HEK293 (cell line): ENCODE data around the gene PIP5K1B.

ENCODE experiments used
- CTCF ChIA-PET: fragments of 350-600 bp; formaldehyde crosslinking; extraction: SDS; loops from one replicate; lab custom pipeline; 2021; ENCODE audit warnings: antibody characterized with exemption; lab: Yijun Ruan, JAX
- POLR2A ChIA-PET: fragments of 300-600 bp; formaldehyde crosslinking; extraction: SDS; loops from one replicate; lab custom pipeline; 2020; ENCODE audit warnings: antibody characterized with exemption, inconsistent platforms; lab: Yijun Ruan, JAX
- H3K27ac ChIP-seq: fragments of 200-500 bp; sonication (Bioruptor generic); 2 replicates; pipeline ENCODE4 v1.5.1; 2014; ENCODE audit warnings: low read depth, low read length, control low read depth, inconsistent platforms; ENCODE audit errors: extremely low read depth
- H3K36me3 ChIP-seq, 2 experiments: fragments of 200-500 bp in 1 of 2; sonication (Bioruptor generic) in 1 of 2; 1 replicate in 1 of 2; 2 replicates in 1 of 2; pipeline ENCODE4 v1.5.1; 2014 to 2017; ENCODE audit warnings: inconsistent platforms in 2 of 2, low read length in 2 of 2; ENCODE audit not compliant: control insufficient read depth in 2 of 2, insufficient read depth in 1 of 2
- H3K4me1 ChIP-seq: fragments of 200-500 bp; sonication (Bioruptor generic); 2 replicates; pipeline ENCODE4 v1.5.1; 2014; ENCODE audit warnings: mild to moderate bottlenecking, low read length, inconsistent platforms; ENCODE audit not compliant: control insufficient read depth, insufficient read depth
- H3K4me3 ChIP-seq: 2 replicates; pipeline ENCODE4 v1.5.1; 2011; ENCODE audit warnings: low read depth, mild to moderate bottlenecking, control low read depth, low read length, moderate library complexity
- H3K9me3 ChIP-seq: fragments of 200-500 bp; sonication (Bioruptor generic); 2 replicates; pipeline ENCODE4 v1.5.1; 2014; ENCODE audit warnings: low read depth, low read length, inconsistent platforms; ENCODE audit not compliant: control insufficient read depth, insufficient read depth
- EGR2 ChIP-seq: fragments of 450-650 bp; formaldehyde crosslinking; IDR thresholded peaks from 2 replicates; pipeline ENCODE4 v1.5.1; 2016; ENCODE audit warnings: low read depth, missing biosample characterization, missing genetic modification characterization
- GFI1B ChIP-seq: fragments of 450-650 bp; formaldehyde crosslinking; IDR thresholded peaks from 2 replicates; pipeline ENCODE4 v1.5.1; 2016; ENCODE audit warnings: missing biosample characterization, missing genetic modification characterization
- GLI4 ChIP-seq: fragments of 450-650 bp; formaldehyde crosslinking; IDR thresholded peaks from 2 replicates; pipeline ENCODE4 v1.5.1; 2016; ENCODE audit warnings: missing biosample characterization, missing genetic modification characterization
- GLIS2 ChIP-seq: fragments of 450-650 bp; formaldehyde crosslinking; IDR thresholded peaks from 2 replicates; pipeline ENCODE4 v1.5.1; 2016; ENCODE audit warnings: missing biosample characterization, missing genetic modification characterization
- IKZF3 ChIP-seq: fragments of 450-650 bp; IDR thresholded peaks from 2 replicates; pipeline ENCODE4 v1.5.0; 2018; ENCODE audit warnings: missing biosample characterization, mild to moderate bottlenecking, missing genetic modification characterization, moderate library complexity
- KLF10 ChIP-seq: fragments of 450-650 bp; IDR thresholded peaks from 2 replicates; pipeline ENCODE4 v1.5.1; 2018; ENCODE audit warnings: missing biosample characterization, mild to moderate bottlenecking, missing genetic modification characterization
- PRDM4 ChIP-seq: fragments of 450-650 bp; formaldehyde crosslinking; IDR thresholded peaks from 2 replicates; pipeline ENCODE4 v1.5.1; 2017; ENCODE audit warnings: missing biosample characterization, missing genetic modification characterization
- SCRT2 ChIP-seq: fragments of 450-650 bp; formaldehyde crosslinking; IDR thresholded peaks from 2 replicates; pipeline ENCODE4 v1.5.1; 2016; ENCODE audit warnings: missing biosample characterization, missing genetic modification characterization
- ZBTB21 ChIP-seq: fragments of 450-650 bp; formaldehyde crosslinking; IDR thresholded peaks from 2 replicates; pipeline ENCODE4 v1.5.1; 2017; ENCODE audit warnings: missing biosample characterization, missing genetic modification characterization
- ZNF114 ChIP-seq: fragments of 450-650 bp; formaldehyde crosslinking; IDR thresholded peaks from 2 replicates; pipeline ENCODE4 v1.5.0; 2017; ENCODE audit warnings: missing biosample characterization, missing genetic modification characterization
- ZNF138 ChIP-seq: fragments of 450-650 bp; formaldehyde crosslinking; IDR thresholded peaks from 2 replicates; pipeline ENCODE4 v1.5.1; 2016; ENCODE audit warnings: missing biosample characterization, missing genetic modification characterization, borderline replicate concordance
- ZNF157 ChIP-seq: fragments of 450-650 bp; formaldehyde crosslinking; IDR thresholded peaks from 2 replicates; pipeline ENCODE4 v1.5.1; 2016; ENCODE audit warnings: missing biosample characterization, missing genetic modification characterization
- ZNF174 ChIP-seq: fragments of 450-650 bp; formaldehyde crosslinking; IDR thresholded peaks from 2 replicates; pipeline ENCODE4 v1.5.0; 2017; ENCODE audit warnings: missing biosample characterization, mild to moderate bottlenecking, missing genetic modification characterization
- ZNF19 ChIP-seq: fragments of 450-650 bp; formaldehyde crosslinking; IDR thresholded peaks from 2 replicates; pipeline ENCODE4; 2016; ENCODE audit warnings: missing biosample characterization, missing genetic modification characterization, low read depth
- ZNF23 ChIP-seq: fragments of 450-650 bp; formaldehyde crosslinking; IDR thresholded peaks from 2 replicates; pipeline ENCODE4 v1.5.1; 2016; ENCODE audit warnings: missing biosample characterization, missing genetic modification characterization, borderline replicate concordance
- ZNF266 ChIP-seq: fragments of 450-650 bp; formaldehyde crosslinking; IDR thresholded peaks from 2 replicates; pipeline ENCODE4 v1.5.1; 2016; ENCODE audit warnings: missing biosample characterization, missing genetic modification characterization, low read depth
- ZNF280D ChIP-seq: fragments of 450-650 bp; formaldehyde crosslinking; IDR thresholded peaks from 2 replicates; pipeline ENCODE4 v1.5.1; 2016; ENCODE audit warnings: missing biosample characterization, missing genetic modification characterization
- ZNF302 ChIP-seq: fragments of 450-650 bp; formaldehyde crosslinking; IDR thresholded peaks from 2 replicates; pipeline ENCODE4 v1.5.1; 2016; ENCODE audit warnings: missing biosample characterization, missing genetic modification characterization, low read depth
- ZNF366 ChIP-seq: fragments of 450-650 bp; formaldehyde crosslinking; conservative IDR thresholded peaks from 2 replicates; pipeline ENCODE4 v1.5.1; 2016; ENCODE audit warnings: missing biosample characterization, missing genetic modification characterization
- ZNF404 ChIP-seq: fragments of 450-650 bp; formaldehyde crosslinking; IDR thresholded peaks from 2 replicates; pipeline ENCODE4 v1.5.1; 2017; ENCODE audit warnings: missing biosample characterization, missing genetic modification characterization
- ZNF433 ChIP-seq: fragments of 450-650 bp; formaldehyde crosslinking; IDR thresholded peaks from 2 replicates; pipeline ENCODE4 v1.5.1; 2016; ENCODE audit warnings: missing biosample characterization, missing genetic modification characterization, low read depth
- ZNF521 ChIP-seq: fragments of 450-650 bp; formaldehyde crosslinking; IDR thresholded peaks from 2 replicates; pipeline ENCODE4 v1.5.1; 2017; ENCODE audit warnings: missing biosample characterization, mild to moderate bottlenecking, missing genetic modification characterization
- ZNF596 ChIP-seq: fragments of 450-650 bp; IDR thresholded peaks from 2 replicates; pipeline ENCODE4 v1.5.0; 2018; ENCODE audit warnings: missing biosample characterization, mild to moderate bottlenecking, missing genetic modification characterization, moderate library complexity
- ZNF600 ChIP-seq: fragments of 450-650 bp; formaldehyde crosslinking; IDR thresholded peaks from 2 replicates; pipeline ENCODE4 v1.5.1; 2016; ENCODE audit warnings: missing biosample characterization, missing genetic modification characterization
- ZNF610 ChIP-seq: fragments of 450-650 bp; formaldehyde crosslinking; IDR thresholded peaks from 2 replicates; pipeline ENCODE4 v1.5.1; 2016; ENCODE audit warnings: missing biosample characterization, missing genetic modification characterization, borderline replicate concordance
- ZNF621 ChIP-seq: fragments of 450-650 bp; formaldehyde crosslinking; IDR thresholded peaks from 2 replicates; pipeline ENCODE4 v1.5.1; 2017; ENCODE audit warnings: missing biosample characterization, missing genetic modification characterization
- ZNF830 ChIP-seq: fragments of 450-650 bp; IDR thresholded peaks from 2 replicates; pipeline ENCODE4 v1.5.0; 2018; ENCODE audit warnings: missing biosample characterization, missing genetic modification characterization, low read depth, mild to moderate bottlenecking, moderate library complexity
- ZNF837 ChIP-seq: fragments of 450-650 bp; formaldehyde crosslinking; IDR thresholded peaks from 2 replicates; pipeline ENCODE4 v1.5.1; 2016; ENCODE audit warnings: missing biosample characterization, missing genetic modification characterization
- TF ChIP-seq, protein P1 (sequence below): IDR thresholded peaks from 2 replicates; pipeline ENCODE4 v1.6.1; 2011; ENCODE audit warnings: mild to moderate bottlenecking, low read depth, low read length, borderline replicate concordance
- TF ChIP-seq, protein P2 (sequence below): fragments of 450-650 bp; formaldehyde crosslinking; IDR thresholded peaks from 2 replicates; pipeline ENCODE4 v1.5.1; 2016; ENCODE audit warnings: missing biosample characterization, missing genetic modification characterization

The PIP5K1B gene

GRCh38 chr9:68778635-68779034 lies 73.6 kb downstream of the PIP5K1B start (continued):
- TF ChIP-seq EGR2 (tag by site-specific recombination) (no peak), ZNF596 (tag by site-specific recombination) (no peak), ZNF138 (tag by site-specific recombination) (no peak), ZNF23 (tag by site-specific recombination) (no peak)

DNA sequence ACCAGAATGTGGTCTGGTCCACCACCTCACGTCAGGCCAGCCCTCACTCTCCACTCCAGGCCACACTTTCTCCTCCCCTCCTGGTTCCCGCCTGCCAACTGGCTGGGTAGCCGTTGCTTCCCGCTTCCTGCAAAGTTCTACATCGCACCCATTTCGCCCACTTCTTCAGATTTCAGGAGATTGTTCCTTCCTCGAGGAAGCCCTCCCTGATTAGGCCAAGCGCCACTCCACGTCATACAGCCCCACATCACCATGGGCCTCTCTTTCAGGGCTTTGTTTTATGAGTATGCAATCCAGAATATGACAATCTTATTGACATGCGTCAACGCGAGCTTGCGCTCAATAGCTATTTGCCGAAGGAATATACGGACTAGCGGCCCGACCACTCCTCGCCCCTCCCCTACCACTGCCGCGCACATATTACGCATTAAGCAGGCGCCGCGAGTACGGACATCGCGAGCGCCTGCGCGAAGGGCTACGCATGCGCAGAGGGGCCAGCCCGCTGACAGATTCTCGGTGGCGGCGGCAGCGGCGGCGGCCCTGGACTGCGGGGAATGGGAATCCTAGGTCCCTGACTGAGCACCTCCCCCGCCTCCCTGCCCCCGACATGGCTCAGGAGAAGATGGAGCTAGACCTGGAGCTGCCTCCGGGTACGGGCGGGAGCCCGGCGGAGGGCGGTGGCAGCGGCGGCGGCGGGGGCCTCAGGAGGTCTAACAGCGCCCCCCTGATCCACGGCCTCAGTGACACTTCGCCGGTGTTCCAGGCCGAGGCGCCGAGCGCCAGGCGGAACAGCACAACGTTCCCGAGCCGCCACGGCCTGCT lies 74.7 kb downstream of the PIP5K1B start:
- Histone ChIP-seq H3K27ac (peak overlapping the region; percentile 56), H3K36me3 (peaks cover 3 to 4% of the 10 kb centered on the region in 2 experiments; a peak in 1 of 3 replicates), H3K4me1 (no peaks in the 10 kb centered on the region), H3K9me3 (no peaks in the 10 kb centered on the region), H3K4me3 (peak overlapping the region; percentile 87)
- POLR2A ChIA-PET: interaction anchor here (0.6 to 1.4 kb wide), 8 partner anchors 9 to 220 kb away, joined by 3 to 6 read pairs (median 4); partner anchors contain the start of gene PIP5K1B
- CTCF ChIA-PET: interaction anchor here (1.0 kb wide), 1 partner anchor 15 kb away, joined by 5 read pairs; no protein-coding TSS in a partner anchor
- TF ChIP-seq ZNF621 (tag by site-specific recombination) (no peak), GLI4 (tag by site-specific recombination) (peak; percentile 28; the same call in 1 of the 2 replicates), ZNF266 (tag by site-specific recombination) (no peak), IKZF3 (tag by site-specific recombination) (peak; percentile 48; the same call in 1 of the 2 replicates), ZNF174 (no peak), ZNF433 (tag by site-specific recombination) (no peak), ZBTB21 (peak; percentile 63; the same call in 1 of the 2 replicates), ZNF366 (tag by site-specific recombination) (no peak), ZNF830 (no peak), ZNF157 (tag by site-specific recombination) (no peak), ZNF521 (tag by site-specific recombination) (no peak), ZNF280D (tag by site-specific recombination) (no peak), GLIS2 (tag by site-specific recombination) (peak; percentile 78), GFI1B (tag by site-specific recombination) (no peak), ZNF138 (tag by site-specific recombination) (no peak), PRDM4 (tag by site-specific recombination) (no peak), ZNF114 (no peak), SCRT2 (tag by site-specific recombination) (no peak), ZNF837 (tag by site-specific recombination) (no peak), ZNF404 (tag by site-specific recombination) (no peak), ZNF600 (peak; percentile 85), ZNF19 (tag by site-specific recombination) (no peak), ZNF610 (tag by site-specific recombination) (no peak), ZNF302 (tag by site-specific recombination) (no peak), KLF10 (tag by site-specific recombination) (no peak)
- TF ChIP-seq, protein P1, sequence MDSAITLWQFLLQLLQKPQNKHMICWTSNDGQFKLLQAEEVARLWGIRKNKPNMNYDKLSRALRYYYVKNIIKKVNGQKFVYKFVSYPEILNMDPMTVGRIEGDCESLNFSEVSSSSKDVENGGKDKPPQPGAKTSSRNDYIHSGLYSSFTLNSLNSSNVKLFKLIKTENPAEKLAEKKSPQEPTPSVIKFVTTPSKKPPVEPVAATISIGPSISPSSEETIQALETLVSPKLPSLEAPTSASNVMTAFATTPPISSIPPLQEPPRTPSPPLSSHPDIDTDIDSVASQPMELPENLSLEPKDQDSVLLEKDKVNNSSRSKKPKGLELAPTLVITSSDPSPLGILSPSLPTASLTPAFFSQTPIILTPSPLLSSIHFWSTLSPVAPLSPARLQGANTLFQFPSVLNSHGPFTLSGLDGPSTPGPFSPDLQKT: no peak
- TF ChIP-seq, protein P2, sequence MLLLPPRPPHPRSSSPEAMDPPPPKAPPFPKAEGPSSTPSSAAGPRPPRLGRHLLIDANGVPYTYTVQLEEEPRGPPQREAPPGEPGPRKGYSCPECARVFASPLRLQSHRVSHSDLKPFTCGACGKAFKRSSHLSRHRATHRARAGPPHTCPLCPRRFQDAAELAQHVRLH (tag by site-specific recombination): no peak
